ENCODE data around the gene NDE1. TPM values are rescaled to one million over a fixed set of nuclear protein-coding genes. Genes with fewer than 3 reads are reported as not detected.

NDE1 gene
- total RNA-seq, 4 donors from 2014 or later, result 46.1 to 94.9 (median 70.1) TPM

DNA sequence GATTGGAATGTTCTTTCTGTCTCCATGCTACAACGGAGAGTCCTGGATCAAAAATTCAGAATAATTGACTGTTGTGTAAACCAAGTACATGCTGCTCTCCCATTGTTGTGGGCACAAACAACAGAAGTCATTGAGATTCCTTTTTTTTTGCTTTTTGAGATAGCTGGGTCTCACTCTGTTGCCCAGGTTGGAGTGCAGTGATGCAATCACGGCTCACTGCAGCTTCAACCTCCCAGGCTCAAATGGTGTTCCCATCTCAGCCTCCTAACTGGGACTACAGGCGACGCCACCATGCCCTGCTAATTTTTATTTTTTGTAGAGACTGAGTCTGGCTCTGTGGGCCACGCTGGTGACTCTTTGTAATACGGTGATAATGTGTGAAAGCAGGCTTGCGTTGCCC is 24.5 kb downstream of the NDE1 start:
- Histone ChIP-seq H3K4me3 (no peak overlapping the region), H3K27ac (replicated peaks in 1 of 4) (peak overlapping the region; percentile 84 to 88 (median 86)), H3K4me1 (peaks cover 29 to 48% (median 42%) of the 10 kb centered on the region in 4 donors), H3K27me3 (no peaks in the 10 kb centered on the region), H3K36me3 (peaks cover 4 to 40% (median 34%) of the 10 kb centered on the region in 4 donors), H3K9me3 (no peaks in the 10 kb centered on the region)
- no peak for TF ChIP-seq EP300 (IDR thresholded peaks at IDR 0.05)
- no peak for TF ChIP-seq POLR2AphosphoS5 (IDR thresholded peaks at IDR 0.05)
- TF ChIP-seq POLR2A (IDR thresholded peaks at IDR 0.05; ENCODE audit: low read depth), result no peak
- TF ChIP-seq, protein P1, sequence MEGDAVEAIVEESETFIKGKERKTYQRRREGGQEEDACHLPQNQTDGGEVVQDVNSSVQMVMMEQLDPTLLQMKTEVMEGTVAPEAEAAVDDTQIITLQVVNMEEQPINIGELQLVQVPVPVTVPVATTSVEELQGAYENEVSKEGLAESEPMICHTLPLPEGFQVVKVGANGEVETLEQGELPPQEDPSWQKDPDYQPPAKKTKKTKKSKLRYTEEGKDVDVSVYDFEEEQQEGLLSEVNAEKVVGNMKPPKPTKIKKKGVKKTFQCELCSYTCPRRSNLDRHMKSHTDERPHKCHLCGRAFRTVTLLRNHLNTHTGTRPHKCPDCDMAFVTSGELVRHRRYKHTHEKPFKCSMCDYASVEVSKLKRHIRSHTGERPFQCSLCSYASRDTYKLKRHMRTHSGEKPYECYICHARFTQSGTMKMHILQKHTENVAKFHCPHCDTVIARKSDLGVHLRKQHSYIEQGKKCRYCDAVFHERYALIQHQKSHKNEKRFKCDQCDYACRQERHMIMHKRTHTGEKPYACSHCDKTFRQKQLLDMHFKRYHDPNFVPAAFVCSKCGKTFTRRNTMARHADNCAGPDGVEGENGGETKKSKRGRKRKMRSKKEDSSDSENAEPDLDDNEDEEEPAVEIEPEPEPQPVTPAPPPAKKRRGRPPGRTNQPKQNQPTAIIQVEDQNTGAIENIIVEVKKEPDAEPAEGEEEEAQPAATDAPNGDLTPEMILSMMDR (IDR thresholded peaks at IDR 0.05), result no peak
- no peak for DNase-seq (ENCODE audit: extremely low spot score)
- intact Hi-C loops (cut with DNase I), result no loop called here
- WGBS, result 98% methylated on average over 5 of the region's 7 CpGs

DNA sequence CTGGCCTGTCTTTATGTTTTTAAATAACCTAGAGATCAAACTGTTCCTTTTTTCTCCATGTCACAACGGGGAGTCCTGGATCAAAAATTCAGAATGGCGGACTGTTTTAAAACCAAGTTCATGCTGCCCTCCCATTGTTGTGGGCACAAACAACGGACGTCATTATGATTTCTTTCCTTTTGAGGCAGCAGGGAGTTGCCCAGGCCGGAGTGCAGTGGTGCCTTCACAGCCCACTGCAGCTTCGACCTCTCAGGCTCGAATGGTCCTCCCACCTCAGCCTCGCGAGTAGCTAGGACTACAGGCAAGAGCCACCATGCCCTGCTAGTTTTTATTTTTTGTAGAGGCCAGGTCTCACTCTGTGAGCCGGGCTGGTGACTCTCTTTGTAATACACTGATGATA is 26.5 kb downstream of the NDE1 start:
- Histone ChIP-seq H3K36me3 (peaks cover 0 to 34% (median 27%) of the 10 kb centered on the region in 4 donors), H3K27ac (replicated peaks in 1 of 4) (peak overlapping the region in 3 of 4 donors; percentile 2 to 23 (median 5)), H3K4me3 (no peak overlapping the region), H3K4me1 (peaks cover 28 to 43% (median 39%) of the 10 kb centered on the region in 4 donors), H3K9me3 (no peaks in the 10 kb centered on the region), H3K27me3 (no peaks in the 10 kb centered on the region)
- DNase-seq (ENCODE audit: extremely low spot score), result no peak
- TF ChIP-seq, protein P1 (IDR thresholded peaks at IDR 0.05), result no peak
- TF ChIP-seq EP300 (IDR thresholded peaks at IDR 0.05) (no peak), POLR2A (IDR thresholded peaks at IDR 0.05; ENCODE audit: low read depth) (no peak), POLR2AphosphoS5 (IDR thresholded peaks at IDR 0.05) (no peak)
- intact Hi-C loops (cut with DNase I), result no loop called here
- WGBS, result 84% methylated on average over 10 of the region's 10 CpGs

DNA sequence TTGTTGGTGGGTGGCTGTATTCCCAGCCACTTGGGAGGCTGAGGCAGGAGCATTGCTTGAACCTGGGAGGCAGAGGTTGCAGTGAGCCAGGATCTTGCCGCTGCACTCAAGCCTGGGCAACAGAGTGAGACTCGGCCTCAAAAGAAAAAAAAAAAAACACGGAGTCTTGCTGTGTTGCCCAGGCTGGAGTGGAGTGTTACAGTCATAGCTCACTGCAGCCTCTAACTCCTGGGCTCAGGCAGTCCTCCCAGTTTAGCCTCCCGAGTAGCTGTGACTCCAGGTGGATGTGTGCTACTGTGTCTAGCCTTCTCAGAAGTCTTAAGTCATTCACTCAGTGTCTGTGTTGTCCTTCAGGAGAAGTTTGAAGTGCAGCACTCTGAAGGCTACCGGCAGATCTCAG is 27.4 kb downstream of the NDE1 start:
- 96% methylated on average over 5 of the region's 5 CpGs for WGBS
- TF ChIP-seq POLR2A (IDR thresholded peaks at IDR 0.05; ENCODE audit: low read depth) (no peak), EP300 (IDR thresholded peaks at IDR 0.05) (no peak), POLR2AphosphoS5 (IDR thresholded peaks at IDR 0.05) (no peak)
- TF ChIP-seq, protein P1 (IDR thresholded peaks at IDR 0.05), result no peak
- peak overlapping the region in 2 of 4 donors; percentile 5 to 23 for H3K27ac ChIP-seq (replicated peaks in 1 of 4)
- peaks cover 19 to 39% (median 30%) of the 10 kb centered on the region in 4 donors for H3K4me1 ChIP-seq
- no peak overlapping the region for H3K4me3 ChIP-seq
- H3K9me3 ChIP-seq, result no peaks in the 10 kb centered on the region
- H3K36me3 ChIP-seq, result peaks cover 0 to 34% (median 27%) of the 10 kb centered on the region in 4 donors
- no peaks in the 10 kb centered on the region for H3K27me3 ChIP-seq
- intact Hi-C loops (cut with DNase I), result no loop called here
- DNase-seq (ENCODE audit: extremely low spot score), result no peak

DNA sequence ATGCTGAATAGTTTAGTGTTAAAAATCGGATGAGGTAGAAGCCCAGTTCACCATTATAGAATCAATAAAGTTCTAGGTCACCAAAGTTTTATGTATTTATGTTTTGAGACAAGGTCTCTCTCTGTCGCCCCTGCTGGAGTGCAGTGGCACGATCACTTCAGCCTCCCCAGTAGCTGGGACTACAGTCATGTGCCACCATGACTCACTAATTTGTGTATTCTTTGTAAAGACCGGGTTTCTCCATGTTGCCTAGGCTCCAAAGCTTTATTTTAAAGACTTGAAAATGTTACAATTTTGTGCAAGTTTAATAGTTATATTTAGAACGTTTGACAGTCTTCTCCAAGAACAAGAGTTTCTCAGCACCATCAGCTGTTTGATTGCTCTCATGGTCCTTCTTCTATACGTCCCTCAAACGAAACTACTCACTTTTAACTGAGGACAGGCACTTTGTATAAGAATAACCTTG is 32.1 kb downstream of the NDE1 start:
- peaks cover 0 to 13% (median 0%) of the 10 kb centered on the region in 4 donors for H3K4me1 ChIP-seq
- peak overlapping the region in 1 of 4 donors; percentile 26 for H3K27ac ChIP-seq (replicated peaks in 1 of 4)
- no peaks in the 10 kb centered on the region for H3K27me3 ChIP-seq
- H3K9me3 ChIP-seq, result no peaks in the 10 kb centered on the region
- intact Hi-C loops (cut with DNase I), result no loop called here
- DNase-seq (ENCODE audit: extremely low spot score), result no peak
- TF ChIP-seq POLR2AphosphoS5 (IDR thresholded peaks at IDR 0.05) (peak in 1 of 2 donors; percentile 16), POLR2A (IDR thresholded peaks at IDR 0.05; ENCODE audit: low read depth) (no peak), EP300 (IDR thresholded peaks at IDR 0.05) (no peak)
- TF ChIP-seq, protein P1 (IDR thresholded peaks at IDR 0.05), result peak; percentile 20 to 50 (median 31)
- H3K36me3 ChIP-seq, result peaks cover 8 to 75% (median 60%) of the 10 kb centered on the region in 4 donors
- no peak overlapping the region for H3K4me3 ChIP-seq
- 51% methylated on average over 7 of the region's 7 CpGs for WGBS

DNA sequence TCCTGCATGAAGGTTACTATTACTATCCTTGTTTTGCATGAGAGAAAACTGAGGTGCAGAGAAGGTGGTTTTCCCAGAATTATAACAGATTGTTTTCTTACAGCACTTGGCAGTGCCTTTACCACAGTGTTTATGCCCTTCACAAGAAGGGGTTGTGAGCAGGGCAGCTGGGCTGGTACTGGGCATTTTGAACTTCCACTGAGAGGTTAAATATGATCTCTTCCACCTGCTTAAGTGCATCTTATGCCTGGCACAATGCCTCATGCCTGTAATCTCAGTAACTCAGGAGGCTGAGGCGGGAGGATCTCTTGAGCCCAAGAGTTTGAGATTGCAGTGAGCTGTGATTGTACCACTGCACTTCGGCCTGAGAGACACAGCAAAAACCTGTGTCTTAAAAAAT is 36.2 kb downstream of the NDE1 start:
- H3K9me3 ChIP-seq, result no peaks in the 10 kb centered on the region
- intact Hi-C loops (cut with DNase I), result no loop called here
- no peak for DNase-seq (ENCODE audit: extremely low spot score)
- H3K27ac ChIP-seq (replicated peaks in 1 of 4), result no peak overlapping the region
- no peak overlapping the region for H3K4me3 ChIP-seq
- TF ChIP-seq POLR2AphosphoS5 (IDR thresholded peaks at IDR 0.05) (no peak), POLR2A (IDR thresholded peaks at IDR 0.05; ENCODE audit: low read depth) (no peak), EP300 (IDR thresholded peaks at IDR 0.05) (no peak)
- TF ChIP-seq, protein P1 (IDR thresholded peaks at IDR 0.05), result no peak
- peaks cover 17 to 79% (median 71%) of the 10 kb centered on the region in 4 donors for H3K36me3 ChIP-seq
- 96% methylated on average over 2 of the region's 2 CpGs for WGBS
- no peaks in the 10 kb centered on the region for H3K27me3 ChIP-seq
- H3K4me1 ChIP-seq, result peaks cover 0 to 11% (median 0%) of the 10 kb centered on the region in 4 donors

Measured in esophagus muscularis mucosa (tissue), 4 donors.